Fibroblast of peridontal ligament (primary cell): ENCODE results near the gene MORN2.

Source experiments
- DNase-seq: peaks from one replicate; pipeline ENCODE4 v3.0.0-alpha.2; 2010; ENCODE audit errors: extremely low read depth

The MORN2 gene

DNA sequence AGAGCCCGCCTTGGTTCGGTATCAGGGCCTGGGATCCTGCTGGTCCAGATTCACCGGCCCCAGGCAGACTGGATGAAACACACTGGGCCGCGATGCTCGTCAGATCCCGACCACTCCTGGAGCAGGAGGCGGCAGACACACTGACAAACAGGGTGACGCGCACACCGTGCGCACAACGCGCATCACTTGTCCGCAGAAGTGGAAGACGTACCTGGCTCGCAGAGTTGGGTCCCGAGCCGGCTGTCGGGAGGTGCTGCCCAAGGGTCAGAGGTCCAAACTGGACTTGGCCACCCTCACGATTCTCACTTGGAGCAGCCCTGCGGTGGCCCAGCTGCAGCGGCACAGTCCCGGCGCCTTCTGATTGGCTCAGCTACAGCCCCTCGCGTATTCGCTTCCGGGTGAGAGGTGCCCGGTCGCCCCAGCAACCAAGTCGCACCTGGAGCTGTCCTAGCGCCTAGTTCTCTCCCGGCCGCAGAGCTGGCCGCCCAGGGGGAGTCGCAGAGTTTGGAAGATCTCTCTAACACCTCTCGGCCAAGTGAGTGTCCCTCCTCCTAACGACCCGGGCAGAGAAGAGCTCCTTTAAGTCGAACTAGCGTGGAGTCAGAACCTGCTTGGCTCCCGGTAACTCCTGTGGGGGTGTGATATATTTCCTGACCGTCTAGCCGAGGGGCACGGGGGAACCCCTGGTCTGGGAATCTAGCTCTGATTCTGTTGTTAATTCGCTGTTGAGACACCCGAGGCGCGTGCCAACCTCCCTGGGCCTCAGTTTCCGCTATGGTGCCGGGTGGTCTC, at the start of gene MORN2, which contains the start of gene DHX57:
Gene MORN2 (plus strand): TSS at position 401 of the 792 bp plus-strand sequence.
Gene DHX57 (minus strand): TSS at position 359 of the 792 bp plus-strand sequence. CDS start 7,529 bp downstream, outside the sequence.
- peak; percentile 72 for DNase-seq

DNA sequence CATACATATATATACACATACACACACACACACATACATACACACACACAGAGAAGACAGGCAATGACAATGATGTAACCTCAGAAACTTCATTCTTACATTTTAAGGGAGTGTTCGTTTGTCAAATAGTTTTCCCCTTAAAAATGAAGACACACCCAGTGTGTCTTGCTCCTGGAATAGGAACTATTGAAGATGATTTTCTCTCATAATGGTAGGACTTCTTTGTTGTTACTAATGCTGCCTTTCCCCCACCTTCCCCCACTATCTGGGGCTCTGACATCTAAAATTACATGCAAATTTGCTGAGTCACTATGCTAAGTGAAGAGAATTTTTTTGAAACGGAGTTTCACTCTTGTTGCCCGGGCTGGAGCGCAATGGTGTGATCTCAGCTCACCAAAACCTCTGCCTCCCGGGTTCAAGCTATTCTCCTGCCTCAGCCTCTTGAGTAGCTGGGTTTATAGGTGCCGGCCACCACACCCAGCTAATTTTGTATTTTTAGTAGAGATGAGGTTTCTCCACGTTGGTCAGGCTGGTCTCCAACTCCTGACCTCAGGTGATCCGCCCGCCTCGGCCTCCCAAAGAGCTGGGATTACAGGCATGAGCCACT, 48.1 kb upstream of the MORN2 start:
- peak; percentile 88 for DNase-seq

DNA sequence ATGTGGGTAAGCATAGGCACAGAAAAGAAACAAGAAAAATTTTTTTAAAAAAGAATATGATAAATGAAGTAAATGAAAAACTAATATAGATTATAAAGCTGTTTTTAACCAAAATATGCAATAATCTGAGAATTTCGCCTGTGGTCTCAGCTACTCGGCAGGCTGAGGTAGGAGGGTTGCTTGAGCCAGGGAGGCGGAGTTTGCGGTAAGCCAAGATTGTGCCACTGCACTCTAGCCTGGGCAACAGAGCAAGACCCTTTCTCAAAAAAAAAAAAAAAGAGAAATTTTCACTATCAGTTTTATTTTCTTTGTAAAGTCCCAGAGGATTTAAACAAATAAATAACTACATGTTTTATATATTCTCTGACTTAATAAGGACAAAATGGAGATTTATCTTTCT, 47.3 kb upstream of the MORN2 start:
- DNase-seq: no peak

DNA sequence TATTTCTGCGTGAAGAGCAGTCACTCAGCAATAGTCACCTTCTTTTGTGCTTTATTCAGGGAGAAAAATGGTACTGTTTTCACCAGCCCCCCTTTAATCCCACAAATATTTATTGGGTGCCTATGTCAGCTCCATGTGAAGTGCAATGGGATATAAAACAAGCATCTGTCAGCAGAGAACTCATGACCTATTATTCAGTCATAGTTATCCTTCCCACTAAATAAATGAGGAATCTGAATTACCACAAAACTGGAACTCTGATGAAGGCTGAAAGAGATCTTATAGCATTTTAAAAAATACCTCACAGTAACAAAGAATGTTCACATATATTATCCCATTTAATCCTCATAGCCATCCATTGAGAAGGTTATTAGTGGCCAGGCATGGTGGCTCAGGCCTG, 45.8 kb upstream of the MORN2 start:
- peak; percentile 15 for DNase-seq

DNA sequence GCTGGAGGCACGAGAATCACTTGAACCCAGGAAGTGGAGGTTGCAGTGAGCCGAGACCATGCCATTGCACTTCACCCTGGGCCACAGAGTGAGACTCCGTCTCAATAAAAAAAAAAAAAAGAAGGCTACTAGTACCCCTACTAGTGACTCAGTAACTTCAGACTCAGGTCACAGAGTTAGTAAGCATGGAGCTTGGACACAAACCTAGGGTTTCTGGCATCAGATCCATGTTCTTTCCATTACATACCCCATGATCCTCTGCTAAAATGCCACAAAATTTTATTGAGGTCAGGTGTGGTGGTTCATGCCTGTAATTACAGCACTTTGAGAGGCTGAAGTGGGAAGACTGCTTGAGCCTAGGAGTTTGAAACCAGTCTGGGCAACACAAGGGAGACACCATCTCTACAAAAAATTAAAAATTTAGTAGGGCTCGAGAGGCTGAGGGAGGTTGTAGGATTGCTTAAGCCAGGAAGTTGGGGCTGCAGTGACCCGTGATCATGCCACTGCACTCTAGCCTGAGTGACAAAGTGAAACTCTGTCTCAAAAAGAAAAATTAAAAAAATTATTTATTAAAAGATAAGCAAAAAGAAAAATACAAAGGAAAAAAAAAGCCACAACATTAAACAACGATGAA, 45.1 kb upstream of the MORN2 start:
- DNase-seq: peak; percentile 6

DNA sequence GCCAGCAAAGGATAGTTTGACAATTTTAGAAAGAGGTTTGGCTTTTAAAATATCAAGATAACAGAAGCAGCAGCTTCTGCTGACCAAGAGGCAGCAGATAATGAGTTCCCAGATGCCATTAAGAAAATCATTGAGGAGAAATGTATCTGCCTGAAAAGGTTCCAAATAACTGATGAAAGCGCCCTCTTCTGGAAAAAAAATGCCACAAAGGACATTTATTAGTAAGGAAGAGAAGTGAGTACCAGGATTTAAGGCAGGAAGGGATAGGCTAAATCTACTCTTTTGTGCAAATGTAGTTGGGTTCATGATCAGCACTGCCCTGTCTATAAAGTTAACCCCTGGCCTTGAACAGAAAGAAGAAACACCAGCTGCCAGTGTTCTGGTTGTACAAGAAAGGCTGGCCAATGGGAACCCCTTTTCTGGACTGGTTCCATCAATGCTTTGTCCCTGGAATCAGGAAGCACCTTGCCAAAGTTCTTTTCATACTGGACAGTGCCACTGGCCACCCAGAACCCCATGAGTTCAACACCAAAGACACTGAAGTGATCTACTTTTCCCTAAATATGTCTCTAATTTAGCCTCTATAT, 40.7 kb upstream of the MORN2 start:
- DNase-seq: peak; percentile 54

DNA sequence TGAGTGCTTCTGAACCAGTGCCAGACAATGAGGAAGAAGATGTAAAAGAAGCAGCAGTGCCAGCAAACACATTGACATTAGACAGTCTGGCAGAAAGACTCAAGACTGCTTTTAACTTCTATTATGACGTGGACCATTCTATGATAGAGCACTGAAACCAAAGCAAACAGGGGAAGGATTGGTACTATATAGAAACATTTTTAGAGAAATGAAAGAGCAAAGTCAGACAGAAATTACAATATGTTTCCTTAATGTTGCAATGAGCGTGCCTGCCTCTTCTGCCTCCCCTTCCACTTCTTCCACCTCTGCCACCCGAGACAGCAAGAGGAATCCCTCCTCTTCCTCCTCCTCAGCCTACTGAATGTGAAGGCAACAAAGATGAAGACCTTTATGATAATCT, 39.8 kb upstream of the MORN2 start:
- DNase-seq: no peak

DNA sequence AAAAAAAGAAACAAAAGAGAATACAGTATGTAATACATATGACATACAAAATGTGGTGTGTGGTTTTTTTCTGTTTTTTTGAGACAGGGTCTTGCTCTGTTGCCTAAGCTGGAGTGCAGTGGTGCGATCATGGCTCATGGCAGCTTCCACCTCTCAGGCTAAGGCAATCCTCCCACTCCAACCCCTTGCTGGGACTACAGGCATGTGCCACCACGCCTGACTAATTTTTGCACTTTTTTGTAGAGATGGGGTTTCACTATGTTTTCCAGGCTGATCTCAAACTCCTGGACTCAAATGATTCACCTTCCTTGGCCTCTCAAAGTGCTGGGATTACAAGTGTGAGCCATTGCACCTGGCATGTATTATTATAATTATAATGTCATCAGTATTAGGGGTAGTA, 39.0 kb upstream of the MORN2 start:
- DNase-seq: no peak

DNA sequence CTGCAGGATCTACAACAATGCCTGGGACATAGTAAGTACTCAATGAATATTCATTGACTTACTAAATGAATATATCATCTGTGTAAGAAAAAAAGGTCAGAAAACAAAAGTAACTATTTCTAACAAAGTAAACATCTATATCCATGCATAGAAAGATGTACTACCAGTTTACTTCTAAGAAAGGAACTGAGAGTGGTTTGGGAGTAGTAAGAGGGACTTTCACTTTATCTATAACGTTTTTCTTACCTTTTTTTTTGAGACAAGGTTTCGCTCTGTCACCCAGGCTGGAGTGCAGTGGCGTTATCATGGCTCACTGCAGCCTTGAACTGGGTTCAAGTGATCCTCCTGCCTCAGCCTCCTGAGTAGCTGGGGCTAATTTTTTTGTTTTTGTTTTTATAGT, 25.7 kb upstream of the MORN2 start:
- no peak for DNase-seq

DNA sequence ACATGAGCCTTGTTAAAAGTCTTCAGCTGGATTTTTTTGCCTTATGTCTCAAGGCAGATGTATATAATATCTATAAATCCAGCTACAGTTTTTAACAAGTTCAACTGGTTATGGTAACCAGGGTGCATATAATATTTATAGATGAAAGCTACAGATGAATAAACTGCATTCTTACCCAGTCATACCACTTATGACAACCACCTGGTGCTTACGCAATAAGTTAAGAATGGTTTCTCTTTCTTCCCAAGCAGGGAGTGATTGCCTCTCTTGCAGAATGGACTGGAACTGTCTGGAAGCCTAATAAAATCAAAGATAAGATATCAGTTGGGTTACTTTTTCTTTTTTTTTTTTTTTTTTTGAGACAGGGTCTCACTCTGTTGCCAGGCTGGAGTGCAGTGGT, 19.6 kb upstream of the MORN2 start:
- DNase-seq: peak; percentile 44

DNA sequence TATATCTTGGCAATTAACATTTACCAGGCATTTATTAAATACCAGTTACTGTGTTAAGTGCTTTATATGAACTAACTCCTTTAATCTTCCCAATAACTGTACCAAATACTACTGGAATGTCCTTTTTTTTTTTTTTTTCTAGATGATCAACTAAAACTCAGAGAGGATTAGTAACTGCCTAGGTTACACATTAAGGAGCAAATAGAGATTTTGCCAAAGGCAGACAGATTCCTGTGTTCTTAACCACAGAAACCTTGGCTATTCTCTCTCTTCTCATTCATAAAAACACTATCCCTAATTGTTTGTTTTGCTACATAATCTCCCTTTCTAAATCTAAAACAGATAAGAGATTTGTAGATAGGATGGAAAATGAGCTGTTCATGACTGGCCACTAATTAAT, 13.3 kb upstream of the MORN2 start:
- DNase-seq: no peak

DNA sequence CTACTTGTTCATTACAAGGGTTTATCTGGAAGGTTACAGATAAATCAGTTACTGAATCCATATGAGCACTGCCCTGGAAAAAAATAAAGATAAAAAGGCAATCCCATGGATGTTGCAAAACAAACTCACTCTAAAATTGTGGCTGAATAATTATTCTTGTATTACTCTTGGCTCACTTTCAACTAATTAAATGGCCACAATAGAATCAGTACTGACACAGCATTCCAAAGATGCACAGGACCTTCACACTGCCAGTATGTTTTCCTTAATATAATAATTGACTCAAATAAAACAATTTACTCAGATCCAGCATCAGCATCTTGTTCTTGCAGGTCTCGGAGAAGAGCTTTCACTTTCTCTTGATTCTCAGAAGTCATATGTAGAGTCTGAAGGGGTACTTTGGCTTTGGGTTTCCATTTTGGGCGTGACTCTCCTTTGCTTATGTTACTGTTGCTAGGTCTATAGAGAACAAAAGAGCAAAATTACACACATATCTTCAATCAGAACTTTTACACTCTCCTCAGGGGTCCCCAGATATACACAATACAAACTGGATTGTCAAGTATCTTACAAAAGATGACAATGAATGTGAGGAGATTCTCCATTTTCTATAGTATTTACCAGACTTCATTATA, 12.6 kb upstream of the MORN2 start:
- DNase-seq: peak; percentile 8

DNA sequence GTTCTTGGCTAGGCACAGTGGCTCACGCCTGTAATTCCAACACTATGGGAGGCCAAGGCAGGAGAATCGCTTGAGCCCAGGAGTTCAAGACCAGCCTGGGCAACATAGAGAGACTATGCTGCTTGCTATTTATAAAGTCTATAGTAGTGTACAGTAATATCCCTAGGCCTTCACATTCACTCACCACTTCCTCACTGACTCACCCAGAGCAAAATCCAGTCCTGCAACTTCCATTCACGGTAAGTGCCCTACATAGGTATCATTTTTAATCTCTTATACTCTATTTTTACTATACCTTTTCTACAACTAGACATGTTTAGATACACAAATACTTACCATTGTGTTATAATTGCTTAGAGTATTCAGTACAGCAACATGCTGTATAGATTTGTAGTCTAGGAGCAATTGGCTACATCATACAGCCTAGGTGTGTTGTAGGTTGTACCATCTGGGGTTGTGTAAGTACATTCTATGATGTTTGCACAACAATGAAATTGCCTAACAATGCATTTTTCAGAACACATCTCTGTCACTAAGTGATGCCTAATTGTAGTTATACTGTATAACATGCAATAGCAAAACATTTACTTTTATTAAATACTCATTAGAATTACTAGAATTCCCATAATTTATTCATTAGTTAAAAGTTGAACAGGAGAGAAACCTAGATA, 8.9 kb upstream of the MORN2 start:
- no peak for DNase-seq

DNA sequence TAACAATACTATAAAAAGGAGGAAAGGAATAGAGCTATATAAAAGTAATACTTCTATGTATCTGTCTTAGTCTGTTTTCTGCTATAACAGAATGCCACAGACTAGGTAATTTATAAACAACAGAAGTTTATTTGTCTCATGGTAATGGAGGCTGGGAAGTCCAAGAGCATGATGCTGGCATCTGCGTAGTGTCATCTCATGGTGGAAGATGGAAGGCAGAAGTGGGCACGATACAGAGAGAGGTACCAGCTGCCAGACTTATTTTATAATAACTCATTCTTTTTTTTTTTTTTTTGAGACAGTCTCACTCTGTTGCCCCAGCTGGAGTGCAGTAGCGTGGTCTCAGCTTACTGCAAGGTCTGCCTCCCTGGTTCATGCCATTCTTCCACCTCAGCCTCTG, 4.3 kb upstream of the MORN2 start:
- no peak for DNase-seq

DNA sequence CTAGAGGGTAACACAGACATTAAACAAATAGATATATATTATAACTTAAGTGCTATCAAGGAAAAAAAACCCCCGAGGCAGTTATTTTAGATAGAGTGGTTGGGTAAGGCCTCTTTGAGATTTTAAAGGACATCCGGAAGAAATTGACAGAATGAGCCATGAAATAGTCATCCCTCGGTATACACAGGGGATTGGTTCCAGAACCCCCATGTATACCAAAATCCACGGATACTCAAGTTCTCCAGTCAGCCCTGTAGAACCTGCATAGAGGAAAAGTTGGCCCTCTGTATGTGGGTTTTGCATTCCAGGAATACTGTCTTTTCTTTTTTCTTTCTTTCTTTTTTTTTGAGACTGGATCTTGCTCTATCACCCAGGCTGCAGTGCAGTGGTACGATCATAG, 2.0 kb upstream of the MORN2 start:
- DNase-seq: no peak

DNA sequence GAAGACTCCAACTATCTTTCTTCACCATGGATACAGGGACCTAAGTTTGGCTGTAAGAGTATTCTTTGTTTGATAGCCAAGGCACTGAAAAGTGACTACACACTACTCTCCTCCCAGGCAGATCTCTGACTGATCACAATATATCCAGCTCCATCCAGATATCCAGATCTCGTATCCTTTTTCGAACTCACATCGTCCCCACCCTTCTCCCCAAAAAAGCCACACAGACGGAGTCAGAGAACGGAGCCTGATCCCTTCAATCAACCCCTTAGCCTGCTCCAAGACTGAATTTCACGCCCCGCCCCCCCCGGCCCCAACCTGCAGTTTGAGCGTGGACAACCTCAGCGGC, 575 bp upstream of the MORN2 start:
- no peak for DNase-seq

DNA sequence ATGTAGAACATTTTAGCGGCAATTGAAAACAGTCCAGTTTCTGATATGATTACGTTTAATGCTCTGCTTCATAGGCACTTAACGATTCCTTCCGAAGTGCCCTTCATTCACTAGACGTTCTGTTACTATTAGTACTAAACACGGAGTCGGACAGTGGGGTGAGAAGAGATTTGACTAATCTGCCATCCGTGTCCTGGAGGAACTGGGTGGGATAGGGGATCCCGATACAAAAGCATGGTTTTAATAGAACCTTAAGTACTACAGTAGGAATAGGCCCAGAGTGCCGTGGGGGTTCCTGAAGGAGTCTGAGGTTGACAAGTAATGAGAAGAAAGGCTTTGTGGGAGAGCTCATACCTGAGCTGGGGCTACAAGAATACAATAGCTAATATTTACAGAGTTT, 631 bp downstream of the MORN2 start:
- DNase-seq: peak; percentile 11

DNA sequence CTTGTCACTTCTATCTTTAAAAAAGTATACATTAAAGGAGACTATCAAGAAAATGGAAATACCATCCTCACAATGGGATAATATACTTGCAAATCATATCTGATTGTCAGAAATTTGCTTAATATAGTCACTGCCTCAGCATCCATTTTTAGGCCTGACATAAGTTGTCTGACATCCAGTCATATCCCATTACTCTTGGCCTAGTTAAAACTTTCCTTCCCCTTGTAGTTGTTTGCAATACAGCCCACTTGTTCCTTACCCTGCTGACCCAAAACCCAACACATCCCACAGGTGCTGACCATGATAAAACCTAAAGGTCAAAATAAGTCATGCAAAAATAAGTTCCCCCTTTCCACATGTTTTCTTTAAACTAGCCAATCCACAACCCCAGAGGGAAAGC, 10.3 kb downstream of the MORN2 start:
- no peak for DNase-seq

DNA sequence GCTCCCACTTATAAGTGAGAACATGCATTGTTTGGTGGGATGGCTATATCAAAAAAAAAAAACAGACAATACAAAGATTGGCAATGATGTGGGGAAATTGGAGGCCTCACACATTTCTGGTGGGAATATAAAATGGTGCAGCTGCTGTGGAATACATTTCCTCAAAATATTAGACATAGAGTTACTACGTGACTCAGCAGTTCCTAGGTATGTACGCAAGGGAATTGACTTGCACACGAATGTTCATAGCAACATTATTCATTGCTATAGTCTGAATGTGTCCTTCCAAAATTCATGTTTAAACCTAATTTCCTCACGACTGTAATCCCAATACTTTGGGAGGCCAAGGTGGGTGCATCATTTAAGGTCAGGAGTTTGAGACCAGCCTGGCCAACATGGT, 11.6 kb downstream of the MORN2 start:
- DNase-seq: no peak

DNA sequence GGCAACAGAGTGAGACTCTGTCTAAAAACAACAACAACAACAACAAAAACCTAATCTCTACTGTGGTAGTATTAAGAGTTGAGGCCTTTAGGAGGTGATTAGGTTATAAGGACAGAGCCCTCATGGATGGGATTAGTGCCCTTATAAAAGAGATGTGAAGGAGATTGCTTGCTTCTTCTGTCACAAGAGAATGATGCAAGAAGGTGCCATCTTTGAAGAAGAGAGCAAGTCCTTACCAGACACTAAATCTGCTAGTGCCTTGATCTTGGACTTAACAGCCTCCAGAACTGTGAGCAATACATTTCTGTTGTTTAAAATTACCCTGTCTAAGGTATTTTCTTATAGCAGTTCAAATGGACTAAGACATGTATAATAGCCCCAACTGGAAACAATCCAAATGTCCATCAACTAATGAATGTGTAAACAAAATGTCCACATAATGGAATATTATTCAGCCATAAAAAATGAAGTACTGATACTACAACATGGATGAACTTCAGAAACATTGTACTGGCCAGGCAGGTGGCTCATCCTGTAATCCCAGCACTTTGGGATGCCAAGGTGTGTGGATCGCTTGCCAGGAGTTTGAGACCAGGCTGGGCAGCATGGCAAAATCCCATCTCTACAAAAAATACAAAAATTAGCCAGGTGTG, 12.3 kb downstream of the MORN2 start:
- DNase-seq: no peak

DNA sequence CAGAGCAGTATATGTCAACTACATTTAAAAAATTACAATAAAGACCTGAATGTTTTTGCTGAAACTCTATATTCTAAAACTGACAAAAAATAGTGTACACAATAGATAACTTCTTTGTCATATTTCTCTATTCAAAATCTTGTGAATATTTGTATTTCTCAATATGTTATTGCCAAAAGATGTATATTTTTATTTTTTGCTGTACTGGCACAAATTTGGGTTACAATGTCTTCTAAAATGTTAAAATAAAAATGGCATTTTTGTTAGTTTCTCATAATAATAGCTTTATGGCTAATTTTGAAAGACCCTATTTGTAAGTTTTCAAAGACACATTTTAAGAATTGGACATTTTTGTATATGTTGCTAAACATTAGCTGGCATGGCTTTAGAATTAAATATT, 13.3 kb downstream of the MORN2 start:
- no peak for DNase-seq
